ENCODE measurements around the gene OR6Y1.

DNA sequence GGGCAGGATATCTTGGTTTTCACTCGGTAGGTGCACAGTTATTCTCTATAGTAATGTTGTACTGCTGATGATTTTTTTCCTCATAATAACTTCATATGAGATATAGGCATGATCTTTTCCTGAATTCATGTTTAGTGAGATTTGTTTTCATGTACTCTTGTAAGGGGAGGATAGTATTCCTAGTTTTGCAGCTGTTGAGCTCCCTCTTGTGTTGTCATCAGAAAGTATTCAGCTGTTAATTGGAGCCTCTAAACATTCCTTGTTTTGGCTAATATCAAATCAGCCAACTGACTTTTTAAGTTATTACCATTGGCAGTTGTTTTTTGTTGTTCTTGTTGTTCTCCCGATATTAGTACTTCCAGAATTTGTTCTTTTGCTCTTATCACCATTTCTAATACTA is 57.8 kb downstream of the OR6Y1 start:
- TF ChIP-seq, protein P1, sequence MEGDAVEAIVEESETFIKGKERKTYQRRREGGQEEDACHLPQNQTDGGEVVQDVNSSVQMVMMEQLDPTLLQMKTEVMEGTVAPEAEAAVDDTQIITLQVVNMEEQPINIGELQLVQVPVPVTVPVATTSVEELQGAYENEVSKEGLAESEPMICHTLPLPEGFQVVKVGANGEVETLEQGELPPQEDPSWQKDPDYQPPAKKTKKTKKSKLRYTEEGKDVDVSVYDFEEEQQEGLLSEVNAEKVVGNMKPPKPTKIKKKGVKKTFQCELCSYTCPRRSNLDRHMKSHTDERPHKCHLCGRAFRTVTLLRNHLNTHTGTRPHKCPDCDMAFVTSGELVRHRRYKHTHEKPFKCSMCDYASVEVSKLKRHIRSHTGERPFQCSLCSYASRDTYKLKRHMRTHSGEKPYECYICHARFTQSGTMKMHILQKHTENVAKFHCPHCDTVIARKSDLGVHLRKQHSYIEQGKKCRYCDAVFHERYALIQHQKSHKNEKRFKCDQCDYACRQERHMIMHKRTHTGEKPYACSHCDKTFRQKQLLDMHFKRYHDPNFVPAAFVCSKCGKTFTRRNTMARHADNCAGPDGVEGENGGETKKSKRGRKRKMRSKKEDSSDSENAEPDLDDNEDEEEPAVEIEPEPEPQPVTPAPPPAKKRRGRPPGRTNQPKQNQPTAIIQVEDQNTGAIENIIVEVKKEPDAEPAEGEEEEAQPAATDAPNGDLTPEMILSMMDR (IDR thresholded peaks at IDR 0.05): peak; percentile 64
- no peak for TF ChIP-seq EZH2 (IDR thresholded peaks at IDR 0.05)
